ENCODE data around the gene TRIM47. TPM values are rescaled to one million over a fixed set of nuclear protein-coding genes. Genes with fewer than 3 reads are reported as not detected.

TRIM47 gene
- total RNA-seq, 1 experiment from 2014 or later, result 125 TPM

GRCh38 chr17:75845933-75846691 is 32.3 kb downstream of the TRIM47 start:
- DNase-seq (ENCODE audit: low read depth, low spot score) (no peak), ATAC-seq (no peak)
- TSS peak; percentile 84 for BruUV-seq (replicated peaks)
- Histone ChIP-seq H3K9me3 (ENCODE audit: control insufficient read depth, insufficient read depth, low read depth, low read length) (no peaks in the 10 kb centered on the region), H3K4me1 (ENCODE audit: control insufficient read depth, insufficient read depth, low read length) (peaks cover 41% of the 10 kb centered on the region), H3K27ac (ENCODE audit: low read length) (peak overlapping the region; percentile 84), H3K36me3 (ENCODE audit: control insufficient read depth, insufficient read depth, low read length) (no peaks in the 10 kb centered on the region; the same call in 1 of the 2 replicates), H3K4me3 (ENCODE audit: low read depth in 2 of 2, low read length in 2 of 2) (no peak overlapping the region), H3K27me3 (ENCODE audit: control insufficient read depth, insufficient read depth, low read length) (no peaks in the 10 kb centered on the region)
- TF ChIP-seq POLR2AphosphoS5 (IDR thresholded peaks at IDR 0.05; ENCODE audit: low read depth, low read length), result no peak
- no peak for TF ChIP-seq SIN3A (IDR thresholded peaks at IDR 0.05; ENCODE audit: borderline replicate concordance, insufficient read depth, low read depth, low read length)
- TF ChIP-seq TCF7L2 (IDR thresholded peaks at IDR 0.05; ENCODE audit: low read depth, low read length), result no peak
- TF ChIP-seq CTCF (IDR thresholded peaks at IDR 0.05), result no peak
- TF ChIP-seq, protein P1, sequence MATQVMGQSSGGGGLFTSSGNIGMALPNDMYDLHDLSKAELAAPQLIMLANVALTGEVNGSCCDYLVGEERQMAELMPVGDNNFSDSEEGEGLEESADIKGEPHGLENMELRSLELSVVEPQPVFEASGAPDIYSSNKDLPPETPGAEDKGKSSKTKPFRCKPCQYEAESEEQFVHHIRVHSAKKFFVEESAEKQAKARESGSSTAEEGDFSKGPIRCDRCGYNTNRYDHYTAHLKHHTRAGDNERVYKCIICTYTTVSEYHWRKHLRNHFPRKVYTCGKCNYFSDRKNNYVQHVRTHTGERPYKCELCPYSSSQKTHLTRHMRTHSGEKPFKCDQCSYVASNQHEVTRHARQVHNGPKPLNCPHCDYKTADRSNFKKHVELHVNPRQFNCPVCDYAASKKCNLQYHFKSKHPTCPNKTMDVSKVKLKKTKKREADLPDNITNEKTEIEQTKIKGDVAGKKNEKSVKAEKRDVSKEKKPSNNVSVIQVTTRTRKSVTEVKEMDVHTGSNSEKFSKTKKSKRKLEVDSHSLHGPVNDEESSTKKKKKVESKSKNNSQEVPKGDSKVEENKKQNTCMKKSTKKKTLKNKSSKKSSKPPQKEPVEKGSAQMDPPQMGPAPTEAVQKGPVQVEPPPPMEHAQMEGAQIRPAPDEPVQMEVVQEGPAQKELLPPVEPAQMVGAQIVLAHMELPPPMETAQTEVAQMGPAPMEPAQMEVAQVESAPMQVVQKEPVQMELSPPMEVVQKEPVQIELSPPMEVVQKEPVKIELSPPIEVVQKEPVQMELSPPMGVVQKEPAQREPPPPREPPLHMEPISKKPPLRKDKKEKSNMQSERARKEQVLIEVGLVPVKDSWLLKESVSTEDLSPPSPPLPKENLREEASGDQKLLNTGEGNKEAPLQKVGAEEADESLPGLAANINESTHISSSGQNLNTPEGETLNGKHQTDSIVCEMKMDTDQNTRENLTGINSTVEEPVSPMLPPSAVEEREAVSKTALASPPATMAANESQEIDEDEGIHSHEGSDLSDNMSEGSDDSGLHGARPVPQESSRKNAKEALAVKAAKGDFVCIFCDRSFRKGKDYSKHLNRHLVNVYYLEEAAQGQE (IDR thresholded peaks at IDR 0.05; ENCODE audit: insufficient read depth in 1 of 2, low read depth in 2 of 2, low read length in 1 of 2), result no peak
- CTCF ChIA-PET, result interaction anchor here (0.9 to 2.4 kb wide), 4 partner anchors 9 to 66 kb away, joined by 3 to 22 read pairs (median 4); partner anchors contain the start of gene WBP2
- POLR2A ChIA-PET, result interaction anchor here (0.6 kb wide), 1 partner anchor 22 kb away, joined by 3 read pairs; no protein-coding TSS in a partner anchor
- in situ Hi-C loops (cut with HindIII; ENCODE audit: low pct_unique_long_range_greater_than_20kb, low sequenced_read_pairs), result no loop called here
- intact Hi-C loops (cut with micrococcal nuclease; ENCODE audit: unreplicated experiment), result no loop called here

DNA sequence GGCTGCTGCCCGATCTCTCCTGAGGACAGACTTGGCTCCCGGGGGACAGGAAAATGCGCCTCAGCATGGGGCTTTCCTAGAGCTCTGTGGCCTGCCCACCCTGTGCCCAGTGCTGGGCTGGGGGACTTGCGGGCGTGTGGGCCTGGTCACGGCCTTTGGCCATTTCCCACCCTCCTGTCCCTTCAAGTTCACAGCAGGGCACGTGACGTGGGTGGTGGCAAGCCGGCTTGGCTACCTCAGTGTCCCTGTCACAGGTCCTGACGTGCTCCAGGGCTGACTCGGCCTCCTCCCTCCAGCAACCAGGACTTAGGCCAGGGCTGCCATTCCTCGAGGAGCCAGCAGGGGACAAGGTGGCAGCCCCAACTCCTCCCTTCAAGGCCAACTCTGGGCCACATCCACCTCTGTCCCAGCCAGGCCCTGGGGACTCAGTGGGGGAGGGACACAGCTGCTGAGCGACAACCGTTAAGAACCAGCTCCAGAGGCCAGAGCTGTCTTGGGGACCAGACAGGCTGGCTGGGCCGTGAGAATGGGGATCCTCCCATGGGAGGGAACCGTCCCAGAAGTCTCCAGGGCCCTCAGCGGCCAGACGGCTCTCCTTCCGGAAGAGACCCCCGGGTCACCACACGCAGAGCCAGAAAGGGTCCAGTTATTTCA is 33.2 kb downstream of the TRIM47 start:
- in situ Hi-C loops (cut with HindIII; ENCODE audit: low pct_unique_long_range_greater_than_20kb, low sequenced_read_pairs), result no loop called here
- ATAC-seq, result peak; percentile 89
- TF ChIP-seq CTCF (IDR thresholded peaks at IDR 0.05), result peak; percentile 87
- TF ChIP-seq TCF7L2 (IDR thresholded peaks at IDR 0.05; ENCODE audit: low read depth, low read length), result no peak
- TF ChIP-seq POLR2AphosphoS5 (IDR thresholded peaks at IDR 0.05; ENCODE audit: low read depth, low read length), result 0 out of 2 replicates have a peak, but pooled peaks have one; percentile 56
- TF ChIP-seq, protein P1 (IDR thresholded peaks at IDR 0.05; ENCODE audit: insufficient read depth in 1 of 2, low read depth in 2 of 2, low read length in 1 of 2), result peak in 1 of 2 experiments; percentile 63; a peak in 2 of 4 replicates
- DNase-seq (ENCODE audit: low read depth, low spot score), result peak; percentile 47
- intact Hi-C loops (cut with micrococcal nuclease; ENCODE audit: unreplicated experiment), result no loop called here
- POLR2A ChIA-PET, result no interaction called here
- CTCF ChIA-PET, result interaction anchor here (0.5 to 2.4 kb wide), 6 partner anchors 10 to 93 kb away, joined by 3 to 22 read pairs (median 5); partner anchors contain the start of gene WBP2
- peaks cover 41% of the 10 kb centered on the region for H3K4me1 ChIP-seq (ENCODE audit: control insufficient read depth, insufficient read depth, low read length)
- no peaks in the 10 kb centered on the region; the same call in 1 of the 2 replicates for H3K36me3 ChIP-seq (ENCODE audit: control insufficient read depth, insufficient read depth, low read length)
- no peaks in the 10 kb centered on the region for H3K9me3 ChIP-seq (ENCODE audit: control insufficient read depth, insufficient read depth, low read depth, low read length)
- no TSS peak for BruUV-seq (replicated peaks)
- peak overlapping the region; percentile 84 for H3K27ac ChIP-seq (ENCODE audit: low read length)
- no peaks in the 10 kb centered on the region for H3K27me3 ChIP-seq (ENCODE audit: control insufficient read depth, insufficient read depth, low read length)
- no peak overlapping the region for H3K4me3 ChIP-seq (ENCODE audit: low read depth in 2 of 2, low read length in 2 of 2)
